GM18909 (cell line): ENCODE results near the gene CENATAC.
"Not testable (repeated sequence)": the region's sequence is repeated elsewhere in the genome, so short reads cannot be mapped to it uniquely, and the experiment has no call there.

ENCODE experiments used
- ATAC-seq: cut with Tn5 transposase; IDR thresholded peaks from one replicate; pipeline ENCODE4 v1.9.1; 2021; ENCODE audit warnings: mild to moderate bottlenecking; ENCODE audit not compliant: unreplicated experiment, poor library complexity

CENATAC gene

GRCh38 chr11:119049081-119049480 is 51.1 kb downstream of the CENATAC start:
- ATAC-seq: no peak

- peak; percentile 54 for ATAC-seq
Measured at GRCh38 chr11:119051440-119052162, 53.7 kb downstream of the CENATAC start.

- no peak for ATAC-seq
Measured at GRCh38 chr11:119052163-119052814, 54.4 kb downstream of the CENATAC start.

GRCh38 chr11:119054418-119054817 is 56.5 kb downstream of the CENATAC start:
- no peak for ATAC-seq

- ATAC-seq: no peak
Measured at GRCh38 chr11:119055901-119056300, 58.0 kb downstream of the CENATAC start.

- ATAC-seq: no peak
Measured at GRCh38 chr11:119056421-119056999, 58.6 kb downstream of the CENATAC start.

- peak; percentile 92 for ATAC-seq
Measured at GRCh38 chr11:119057000-119057769, 59.2 kb downstream of the CENATAC start, which contains the start of gene HYOU1. Gene HYOU1, minus strand, starts transcription at chr11:119057205. Its CDS starts 1,045 bp downstream, at chr11:119056160.

- not testable (repeated sequence) for ATAC-seq
Measured at GRCh38 chr11:119059128-119059527, 61.2 kb downstream of the CENATAC start.

GRCh38 chr11:119061256-119061655 is 63.3 kb downstream of the CENATAC start:
- no peak for ATAC-seq

GRCh38 chr11:119062779-119063178 is 64.8 kb downstream of the CENATAC start:
- ATAC-seq: no peak

GRCh38 chr11:119065369-119065768 is 67.4 kb downstream of the CENATAC start:
- no peak for ATAC-seq
